ENCODE measurements around the gene CCDC78.
A peak's percentile ranks its signal among the peaks of the same experiment; 100 is the strongest.

CCDC78 gene

DNA sequence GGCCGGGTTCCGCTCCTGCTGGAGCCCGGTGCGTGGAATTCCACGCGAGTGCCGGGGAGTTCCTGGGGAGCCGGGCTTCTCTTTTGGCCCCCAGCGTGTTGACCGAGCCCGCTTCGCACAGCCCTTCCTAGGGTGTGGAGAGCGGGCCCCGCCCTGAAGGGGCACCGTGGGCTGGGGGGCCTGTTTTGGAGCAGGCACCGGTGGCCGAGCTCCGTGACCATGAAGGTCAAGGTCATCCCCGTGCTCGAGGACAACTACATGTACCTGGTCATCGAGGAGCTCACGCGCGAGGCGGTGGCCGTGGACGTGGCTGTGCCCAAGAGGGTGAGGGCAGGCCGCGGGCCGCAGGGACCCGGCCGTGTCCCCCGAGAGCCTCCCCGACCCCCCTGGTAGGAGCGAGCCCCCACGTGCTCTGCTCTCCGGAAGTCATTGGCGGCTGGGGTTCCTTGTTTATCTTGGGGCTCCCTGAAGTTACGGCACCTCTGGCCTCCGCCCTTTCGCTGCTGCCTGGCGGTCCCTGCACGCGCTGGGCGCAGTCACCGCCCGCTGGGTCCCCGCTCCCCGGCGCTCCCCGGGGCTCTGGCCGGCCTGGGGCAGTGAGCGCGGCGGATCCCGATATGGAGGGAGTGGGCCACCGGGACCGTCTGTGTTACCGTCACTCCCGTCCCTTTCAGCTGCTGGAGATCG, 1.2 kb upstream of the CCDC78 start:
- DNase-seq (ENCODE audit: low read depth, low spot score) = no peak
- H3K27ac ChIP-seq = peak overlapping the region; percentile 45

DNA sequence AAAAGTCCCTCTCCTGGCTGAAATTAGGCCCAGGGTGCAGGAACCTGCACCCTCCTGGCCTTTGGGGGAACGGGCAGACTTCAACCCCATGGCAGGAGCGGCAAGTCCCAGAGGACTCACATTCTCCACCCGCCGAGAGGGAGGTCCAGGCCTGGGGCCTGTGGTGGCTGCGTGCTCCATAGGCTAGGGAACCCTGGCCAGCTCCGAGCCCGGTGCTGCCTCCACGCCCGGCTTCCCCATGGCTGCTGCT, 130 bp downstream of the CCDC78 start:
- no peak for DNase-seq (ENCODE audit: low read depth, low spot score)

DNA sequence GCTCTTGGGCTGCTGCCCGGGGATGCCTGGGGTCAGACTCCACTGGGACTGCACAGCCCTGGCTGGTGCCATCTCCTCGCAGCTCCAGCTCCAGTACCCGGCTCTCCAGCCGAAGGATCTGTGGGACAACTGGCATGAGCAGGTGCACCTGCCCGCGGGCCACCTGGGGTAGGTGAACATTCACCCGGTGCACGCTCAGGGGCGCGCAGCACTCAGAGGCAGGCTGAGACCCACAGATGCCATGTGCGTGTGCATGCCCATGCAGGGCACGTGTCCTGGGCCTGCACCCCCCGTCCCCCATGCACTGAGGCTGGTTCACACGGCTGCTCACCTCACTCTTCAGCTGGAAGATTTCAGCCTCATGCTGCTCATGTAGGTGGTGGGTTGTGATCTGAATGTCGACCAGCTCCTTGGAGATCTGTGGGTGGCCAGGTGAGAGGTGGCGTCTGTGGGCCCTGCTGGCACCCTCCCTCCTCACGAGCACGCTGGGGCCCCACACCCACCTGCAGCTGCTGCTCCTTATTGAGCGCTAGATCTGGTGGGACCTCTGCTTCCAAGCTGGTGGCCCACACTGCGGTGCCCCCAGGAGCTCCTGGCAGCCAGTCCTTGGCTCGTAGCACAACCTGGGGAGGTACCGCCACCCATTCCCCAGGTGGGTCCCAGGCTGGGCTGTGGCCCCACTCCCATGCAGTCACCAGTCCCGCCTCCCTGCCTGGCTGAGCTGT, 618 bp downstream of the CCDC78 start:
- H3K27ac ChIP-seq = no peak overlapping the region
- DNase-seq (ENCODE audit: low read depth, low spot score) = no peak

More for the DNA sequence above, 130 bp downstream of the CCDC78 start:
- H3K27ac ChIP-seq = no peak overlapping the region

DNA sequence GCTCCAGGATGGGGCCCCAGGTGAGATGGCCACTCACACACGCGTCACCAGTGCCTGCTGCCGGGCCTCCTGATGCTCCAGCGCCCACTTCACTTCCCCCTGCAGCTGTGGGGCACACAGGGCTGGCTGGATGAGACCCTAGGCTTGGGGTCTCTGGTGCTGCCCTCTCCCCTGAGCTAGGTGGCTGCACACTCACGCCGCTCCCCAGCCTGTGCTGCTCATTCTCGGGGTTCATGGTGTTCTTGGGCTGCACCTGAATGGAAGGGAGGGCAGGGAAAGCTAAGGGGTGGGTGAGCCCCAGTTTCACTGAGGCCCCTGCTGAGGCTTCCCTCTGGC, 1.2 kb downstream of the CCDC78 start:
- no peak overlapping the region for H3K27ac ChIP-seq
- DNase-seq (ENCODE audit: low read depth, low spot score) = no peak

DNA sequence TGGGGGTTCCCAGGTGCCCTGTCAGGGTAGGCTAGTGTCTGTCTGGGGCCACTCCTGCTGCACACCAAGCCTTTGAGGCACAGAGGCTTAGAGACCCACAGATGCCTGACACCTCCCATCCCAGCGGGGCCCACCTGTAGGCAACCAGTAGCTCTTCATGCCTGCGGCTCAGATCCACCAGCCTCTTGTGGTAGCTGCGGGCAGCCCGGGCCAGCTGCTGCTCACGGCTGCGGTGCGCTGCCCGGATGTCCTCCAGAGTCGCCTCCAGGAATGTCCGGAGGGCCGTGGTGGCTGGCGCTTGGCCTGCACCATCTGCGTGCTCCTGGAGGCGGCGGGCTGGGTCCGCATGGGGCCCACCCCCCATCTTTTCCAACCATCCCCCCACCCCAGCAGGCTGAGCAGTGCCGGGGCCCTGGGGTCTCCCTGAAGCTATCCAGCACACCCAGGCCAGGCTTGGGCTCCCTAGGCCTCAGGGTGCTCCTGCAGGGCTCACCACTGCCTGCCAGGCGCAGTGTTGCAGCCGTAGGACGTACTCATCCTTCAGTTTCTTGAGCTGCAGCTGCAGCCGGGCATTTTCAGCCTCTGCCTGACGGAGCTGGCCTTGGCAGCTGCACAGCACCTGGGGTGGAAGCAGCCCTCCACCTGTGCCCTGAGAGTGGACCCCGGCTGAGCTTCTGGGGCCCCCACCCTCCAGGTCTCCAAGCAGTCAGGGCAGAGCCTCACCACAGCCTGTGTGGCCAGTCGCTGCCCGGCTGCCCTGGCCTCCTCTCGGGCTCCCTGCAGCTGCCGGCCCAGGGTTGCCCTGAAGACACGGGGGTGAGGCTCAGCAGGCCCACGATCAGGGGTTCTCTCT, 1.8 kb downstream of the CCDC78 start:
- no peak for DNase-seq (ENCODE audit: low read depth, low spot score)
- H3K27ac ChIP-seq = no peak overlapping the region

DNA sequence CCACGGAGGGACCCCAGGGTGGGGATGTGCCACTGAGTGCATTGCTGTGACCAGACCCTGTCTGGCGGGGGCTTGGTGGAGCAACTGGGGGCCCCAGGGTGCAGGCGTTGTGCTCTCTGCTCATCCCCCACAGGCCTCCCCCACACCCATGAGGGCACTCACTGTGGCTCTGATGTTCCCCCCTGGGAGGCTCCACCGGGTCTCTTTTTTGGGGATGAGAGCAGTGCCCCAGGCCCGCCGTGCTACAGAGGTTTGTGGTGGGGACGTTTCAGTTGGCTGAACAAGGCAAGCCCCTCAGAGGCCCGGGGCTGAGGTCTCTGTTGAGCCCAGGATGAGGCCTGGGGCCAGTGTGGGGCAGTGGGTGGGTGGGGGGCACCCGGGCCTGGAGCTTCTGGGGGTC, 2.5 kb downstream of the CCDC78 start:
- DNase-seq (ENCODE audit: low read depth, low spot score) = no peak
- no peak overlapping the region for H3K27ac ChIP-seq

DNA sequence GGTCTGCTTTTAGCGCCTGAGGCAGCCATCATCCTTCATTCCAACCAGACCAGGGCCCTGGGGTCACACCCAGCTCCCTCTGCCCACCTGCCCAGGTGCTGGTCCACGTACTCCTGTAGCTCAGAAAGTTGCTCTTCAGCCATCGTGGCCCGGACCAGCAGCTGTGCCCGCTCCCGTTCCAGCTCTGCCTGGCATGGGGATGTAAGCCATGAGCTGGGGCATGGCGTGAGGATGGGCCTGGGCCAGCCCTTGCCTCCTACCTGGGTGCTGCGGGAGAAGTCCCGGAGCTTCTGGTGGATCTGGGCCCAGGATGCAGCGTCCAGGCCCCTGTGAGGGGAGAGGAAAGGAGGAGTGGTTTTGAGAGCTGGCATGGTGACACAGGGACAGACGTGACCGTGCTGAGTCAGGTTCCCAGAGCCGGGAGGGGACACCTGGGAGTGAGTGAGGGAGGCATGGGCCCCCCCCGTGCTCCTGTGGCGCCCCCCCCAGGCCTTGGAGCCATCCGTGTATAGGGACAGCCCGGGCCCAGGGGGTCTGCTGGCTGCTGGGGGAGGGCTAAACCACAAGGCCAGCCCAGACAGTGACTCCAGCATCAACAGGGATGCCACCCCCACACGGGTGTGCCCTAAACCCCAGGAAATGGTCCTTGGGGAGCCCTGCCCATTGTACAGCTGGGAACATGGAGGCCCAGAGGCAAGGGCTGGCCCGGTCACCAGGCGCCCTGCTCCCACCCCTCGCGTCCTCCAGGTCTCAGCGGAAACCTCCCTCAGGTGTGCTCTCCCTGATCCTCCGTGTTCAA, 3.2 kb downstream of the CCDC78 start:
- H3K27ac ChIP-seq = no peak overlapping the region
- DNase-seq (ENCODE audit: low read depth, low spot score) = no peak

DNA sequence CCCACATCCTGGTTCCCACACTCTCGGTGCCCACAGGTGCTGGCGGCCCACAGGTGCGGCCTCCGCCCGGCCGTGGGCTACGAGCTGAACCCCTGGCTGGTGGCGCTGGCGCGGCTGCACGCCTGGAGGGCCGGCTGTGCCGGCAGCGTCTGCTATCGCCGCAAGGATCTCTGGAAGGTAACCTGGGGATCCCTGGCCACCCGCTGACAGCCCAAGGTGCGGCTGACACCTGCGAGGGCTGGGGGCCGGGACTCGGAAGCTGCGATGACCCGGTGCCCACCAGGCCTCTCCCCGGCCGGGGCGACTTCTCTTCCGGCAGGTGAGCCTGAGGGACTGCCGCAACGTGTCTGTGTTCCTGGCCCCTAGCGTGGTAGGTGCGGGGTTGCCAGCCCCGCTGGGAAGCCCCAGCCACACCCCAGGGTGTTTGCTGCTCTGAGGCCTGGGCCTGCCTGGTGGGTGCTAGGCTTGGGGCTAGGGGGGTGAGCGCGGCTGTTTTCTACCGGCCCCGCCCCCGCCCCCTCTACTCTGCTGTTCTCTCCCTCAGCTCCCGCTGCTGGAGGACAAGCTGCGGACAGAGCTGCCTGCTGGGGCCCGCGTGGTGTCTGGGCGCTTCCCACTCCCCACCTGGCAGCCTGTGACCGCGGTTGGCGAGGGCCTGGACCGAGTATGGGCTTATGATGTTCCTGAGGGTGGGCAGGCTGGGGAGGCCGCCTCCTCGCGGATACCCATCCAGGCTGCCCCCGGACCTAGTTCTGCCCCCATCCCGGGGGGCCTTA, 4.3 kb downstream of the CCDC78 start:
- no peak for DNase-seq (ENCODE audit: low read depth, low spot score)
- peak overlapping the region; percentile 78 for H3K27ac ChIP-seq

DNA sequence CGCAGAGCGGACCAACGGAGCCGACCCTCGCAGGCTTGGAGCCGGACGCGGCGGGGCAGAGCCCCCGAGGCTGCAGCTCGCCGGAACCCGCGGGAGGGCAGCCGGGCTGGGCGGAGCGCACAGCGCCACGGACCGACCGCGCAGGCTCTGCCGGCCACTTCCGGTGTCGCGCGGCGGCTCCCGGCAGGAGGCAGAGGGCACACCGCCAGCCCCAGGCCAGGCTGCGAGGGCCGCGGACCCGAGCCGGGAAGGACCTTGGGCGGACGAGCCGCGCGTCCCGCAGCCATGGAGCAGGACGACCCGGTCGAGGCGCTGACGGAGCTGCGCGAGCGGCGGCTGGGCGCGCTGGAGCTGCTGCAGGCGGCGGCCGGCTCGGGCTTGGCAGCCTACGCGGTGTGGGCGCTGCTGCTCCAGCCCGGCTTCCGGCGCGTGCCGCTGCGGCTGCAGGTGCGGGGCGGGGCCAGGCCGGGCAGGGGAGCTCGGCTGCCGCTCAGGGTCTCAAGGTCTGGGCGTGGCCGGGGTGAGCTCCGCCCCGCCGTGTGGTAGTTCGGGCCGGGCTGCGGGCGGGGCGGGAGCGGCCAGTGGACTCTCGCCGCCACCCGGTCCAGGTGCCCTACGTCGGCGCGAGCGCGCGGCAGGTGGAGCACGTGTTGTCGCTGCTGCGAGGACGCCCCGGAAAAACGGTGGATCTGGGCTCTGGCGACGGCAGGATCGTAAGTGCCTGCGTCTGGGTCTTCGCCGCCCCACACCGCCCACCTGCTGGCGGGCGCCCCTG, 5.1 kb downstream of the CCDC78 start, which contains the start of gene ANTKMT:
Gene ANTKMT, plus strand, starts transcription at position 157 of the 775 bp plus-strand sequence. Its CDS starts 129 bp downstream, at position 286.
- no peak for DNase-seq (ENCODE audit: low read depth, low spot score)

DNA sequence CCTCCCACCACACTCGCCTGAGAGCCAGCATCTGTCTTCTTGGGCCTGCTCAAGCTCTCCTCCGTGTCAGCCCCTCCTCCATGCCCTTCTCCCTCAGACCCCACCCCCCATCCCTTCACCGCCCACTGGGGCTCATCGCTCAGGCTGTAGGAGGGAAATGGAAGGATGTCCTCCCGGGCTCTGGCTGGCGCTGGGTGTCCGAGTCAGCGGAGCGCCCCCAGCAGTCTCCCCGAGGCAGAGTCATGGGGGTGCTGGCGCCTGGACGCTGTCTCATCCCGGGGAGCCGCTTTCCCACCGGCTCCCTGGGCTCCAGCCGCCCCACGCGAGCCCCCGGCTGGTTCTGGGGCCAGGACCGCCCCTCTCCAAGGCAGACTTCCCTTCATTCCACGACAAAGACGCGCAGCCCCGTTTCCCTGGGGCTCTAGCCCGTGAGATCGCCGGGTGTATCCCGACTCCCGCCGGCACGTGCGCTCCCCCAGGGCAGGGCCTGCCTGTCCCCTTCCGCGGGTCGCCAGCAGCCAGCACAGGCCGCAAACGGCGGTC, 5.7 kb downstream of the CCDC78 start:
- DNase-seq (ENCODE audit: low read depth, low spot score) = no peak
- H3K27ac ChIP-seq = peak overlapping the region; percentile 78

More for the DNA sequence above, 5.1 kb downstream of the CCDC78 start, which contains the start of gene ANTKMT:
- H3K27ac ChIP-seq = peak within 1 kb of the TSS; percentile 78

DNA sequence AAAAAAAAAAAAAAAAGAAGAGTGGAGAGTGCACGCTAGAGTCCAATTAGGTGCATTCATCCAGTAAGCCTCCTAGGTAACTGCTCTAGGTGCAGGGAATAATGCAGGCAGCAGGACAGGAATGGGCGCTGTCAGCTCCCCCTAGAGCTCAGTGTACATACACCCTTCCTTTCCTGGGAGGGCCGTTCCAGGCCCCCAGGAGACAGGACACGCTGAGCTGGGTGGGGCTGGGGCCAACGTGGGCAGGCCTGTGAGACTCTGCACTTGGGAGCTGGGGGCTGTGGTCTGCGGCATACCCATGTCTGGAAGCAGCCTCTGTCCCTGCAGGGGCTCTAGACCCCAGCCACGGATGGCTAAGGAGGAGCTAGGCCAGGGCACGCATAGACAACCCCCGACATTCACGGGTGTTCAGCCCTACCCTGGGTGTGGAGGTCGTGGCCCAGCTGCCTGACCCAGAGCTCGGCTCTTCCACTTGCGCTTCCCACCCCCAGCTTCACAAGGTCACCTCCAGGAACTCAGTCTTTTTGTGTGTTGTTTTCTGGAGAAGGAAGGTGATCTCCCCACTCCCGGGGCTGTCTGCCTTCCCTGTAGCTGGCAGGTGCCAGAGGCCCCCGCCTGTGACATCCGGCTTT, 6.3 kb downstream of the CCDC78 start:
- DNase-seq (ENCODE audit: low read depth, low spot score) = no peak
- peak overlapping the region; percentile 78 for H3K27ac ChIP-seq

DNA sequence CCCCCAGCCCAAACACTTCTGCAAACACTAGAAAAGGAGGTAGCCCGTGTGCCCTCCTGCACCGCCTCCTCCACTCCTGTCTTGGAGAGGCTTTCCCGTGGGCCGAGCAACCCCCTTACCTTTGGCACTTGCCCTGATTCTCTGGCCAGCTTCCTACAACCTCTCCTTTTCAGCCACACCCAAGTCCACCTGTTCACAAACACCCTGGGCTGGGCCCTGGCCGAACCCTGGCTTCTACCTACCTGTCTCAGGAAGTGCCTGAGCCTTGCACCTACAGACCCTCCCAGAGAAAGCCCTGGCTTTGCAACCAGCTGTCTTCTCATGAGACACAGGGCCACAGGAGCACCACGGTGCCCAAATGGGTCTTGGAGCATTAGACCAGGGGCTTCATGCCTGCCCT, 7.3 kb downstream of the CCDC78 start:
- DNase-seq (ENCODE audit: low read depth, low spot score) = no peak
- no peak overlapping the region for H3K27ac ChIP-seq

DNA sequence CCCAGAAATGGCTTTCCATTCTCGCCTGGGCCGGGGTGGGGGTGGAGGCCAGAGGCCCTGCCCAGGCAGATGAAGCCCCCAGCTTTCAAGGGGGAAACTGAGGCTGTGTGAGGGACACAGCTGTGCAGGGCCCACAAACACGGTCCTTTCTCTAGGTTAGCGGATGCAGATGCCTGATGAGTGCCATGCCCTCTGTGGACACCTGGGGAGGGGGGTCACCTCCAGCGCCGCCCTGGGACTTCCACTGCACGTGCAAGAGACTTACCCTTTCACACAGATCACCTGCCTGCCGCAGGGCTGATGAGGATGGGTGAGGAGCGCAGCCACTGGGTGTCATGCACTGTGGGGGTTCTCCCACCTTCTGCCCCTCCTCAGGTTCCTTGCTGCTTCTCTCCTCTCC, 7.9 kb downstream of the CCDC78 start:
- no peak for DNase-seq (ENCODE audit: low read depth, low spot score)
- no peak overlapping the region for H3K27ac ChIP-seq

DNA sequence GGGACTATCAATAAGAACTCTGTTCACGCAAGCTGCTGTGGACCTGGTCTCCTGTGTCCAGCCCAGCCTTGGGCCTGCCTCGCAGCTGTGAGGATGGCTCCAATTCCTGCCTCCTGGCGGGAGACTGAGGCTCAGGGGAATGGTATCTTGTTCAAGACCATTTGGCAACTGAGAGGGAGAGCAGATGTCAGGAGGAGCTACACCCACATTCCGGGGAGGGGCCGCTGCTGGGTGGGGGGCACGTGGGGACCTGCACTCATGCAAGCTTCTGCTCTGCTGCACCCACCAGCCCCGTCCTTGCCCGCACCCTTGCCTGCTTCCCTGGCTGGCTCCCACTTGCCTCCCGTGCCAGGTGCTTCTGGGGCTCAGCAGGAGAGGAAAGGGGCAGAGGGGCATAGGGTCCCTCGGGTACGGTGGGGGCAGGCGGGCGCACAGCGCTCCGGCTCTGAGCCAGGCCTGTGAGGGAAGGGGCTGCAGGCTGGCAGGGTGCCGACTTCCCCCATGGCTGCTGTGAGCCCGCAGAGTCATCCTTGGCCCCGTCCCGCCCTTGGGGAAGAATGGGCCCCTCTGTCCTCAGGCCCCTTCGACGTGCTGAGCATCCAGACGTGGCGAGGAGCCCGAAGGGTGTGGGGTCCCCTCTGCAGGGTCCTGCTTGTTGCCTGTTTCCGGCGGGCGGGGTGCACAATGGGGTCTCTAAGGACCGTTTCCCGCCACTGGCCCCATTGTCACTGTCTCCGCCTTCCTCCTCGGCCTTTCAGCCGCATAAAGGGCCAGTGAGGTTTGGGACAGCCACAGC, 8.6 kb downstream of the CCDC78 start:
- no peak for DNase-seq (ENCODE audit: low read depth, low spot score)
- no peak overlapping the region for H3K27ac ChIP-seq

DNA sequence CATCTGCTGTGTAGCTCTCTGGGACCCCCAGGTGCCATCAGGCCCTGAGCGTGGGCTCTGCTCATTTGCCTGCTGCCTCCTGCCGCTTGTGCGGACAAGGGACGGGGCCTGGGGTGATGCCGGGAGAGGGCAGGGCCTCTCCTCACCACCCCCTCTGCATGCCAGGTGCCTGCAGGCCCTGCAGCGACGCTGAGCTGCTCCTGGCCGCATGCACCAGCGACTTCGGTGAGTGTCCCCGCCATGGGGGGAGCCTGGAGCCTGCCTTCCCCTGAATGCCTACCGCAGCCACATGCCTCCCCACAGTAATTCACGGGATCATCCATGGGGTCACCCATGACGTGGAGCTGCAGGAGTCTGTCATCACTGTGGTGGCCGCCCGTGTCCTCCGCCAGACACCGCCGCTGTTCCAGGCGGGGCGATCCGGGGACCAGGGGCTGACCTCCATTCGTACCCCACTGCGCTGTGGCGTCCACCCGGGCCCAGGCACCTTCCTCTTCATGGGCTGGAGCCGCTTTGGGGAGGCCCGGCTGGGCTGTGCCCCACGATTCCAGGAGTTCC, 9.4 kb downstream of the CCDC78 start:
- H3K27ac ChIP-seq = no peak overlapping the region
- DNase-seq (ENCODE audit: low read depth, low spot score) = no peak

DNA sequence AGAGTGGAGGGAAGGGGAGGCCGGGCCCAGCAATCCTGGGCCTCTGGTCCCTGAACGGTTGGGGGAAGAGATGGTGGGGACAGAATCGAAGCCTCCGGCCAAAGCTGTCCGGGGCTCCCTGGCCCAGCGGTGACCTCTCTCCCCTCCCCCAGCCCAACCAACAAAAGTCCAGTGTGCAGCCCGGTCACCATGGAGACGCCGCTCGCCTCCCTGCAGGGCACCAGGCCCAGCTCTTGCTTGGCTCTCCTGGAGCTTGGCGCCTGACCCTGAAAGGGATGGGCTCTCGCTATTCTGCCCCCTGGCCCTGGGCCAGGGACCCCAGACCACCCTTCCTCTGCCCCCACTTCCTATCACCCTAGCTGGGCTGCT, 10.1 kb downstream of the CCDC78 start:
- no peak for DNase-seq (ENCODE audit: low read depth, low spot score)
- H3K27ac ChIP-seq = no peak overlapping the region

DNA sequence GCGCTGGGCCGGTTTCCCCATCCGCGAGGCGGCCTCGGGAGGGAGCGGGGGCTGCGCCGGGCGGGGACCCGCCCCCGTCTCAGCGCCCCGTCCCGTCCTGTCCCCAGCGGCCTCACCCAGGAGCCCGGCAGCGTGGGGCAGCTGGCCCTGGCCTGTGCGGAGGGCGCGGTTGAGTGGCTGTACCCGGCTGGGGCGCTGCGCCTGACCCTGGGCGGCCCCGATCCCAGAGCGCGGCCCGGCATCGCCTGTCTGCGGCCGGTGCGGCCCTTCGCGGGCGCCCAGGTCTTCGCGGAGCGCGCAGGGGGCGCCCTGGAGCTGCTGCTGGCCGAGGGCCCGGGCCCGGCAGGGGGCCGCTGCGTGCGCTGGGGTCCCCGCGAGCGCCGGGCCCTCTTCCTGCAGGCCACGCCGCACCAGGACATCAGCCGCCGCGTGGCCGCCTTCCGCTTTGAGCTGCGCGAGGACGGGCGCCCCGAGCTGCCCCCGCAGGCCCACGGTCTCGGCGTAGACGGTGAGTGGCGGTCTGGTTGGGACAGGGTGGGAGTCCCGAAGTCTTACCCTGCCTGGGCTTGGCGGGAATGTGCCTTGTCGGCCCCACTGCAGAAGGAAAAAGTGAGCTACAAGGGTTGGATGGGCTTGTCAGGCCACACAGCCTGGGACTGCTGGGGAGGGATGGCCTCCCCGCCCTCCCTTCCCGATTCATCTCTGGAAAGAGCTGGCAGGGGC, 10.6 kb downstream of the CCDC78 start:
- peak overlapping the region; percentile 60 for H3K27ac ChIP-seq
- no peak for DNase-seq (ENCODE audit: low read depth, low spot score)
